GM21576 (cell line): ENCODE measurements around the gene CD244.
"Not testable (repeated sequence)": the region's sequence is repeated elsewhere in the genome, so short reads cannot be mapped to it uniquely, and the experiment has no call there.

Experiments
- ATAC-seq: cut with Tn5 transposase; IDR thresholded peaks from one replicate; pipeline ENCODE4 v1.9.1; 2021; ENCODE audit warnings: mild to moderate bottlenecking, moderate library complexity; ENCODE audit not compliant: unreplicated experiment

CD244 gene

GRCh38 chr1:160862203-160863060, at the start of gene CD244:
CD244 (minus strand) TSS chr1:160862887; CDS start chr1:160862677, 210 bp downstream.
- peak; percentile 52 for ATAC-seq

- ATAC-seq, result no peak
Observed at GRCh38 chr1:160911925-160912324, 49.2 kb upstream of the CD244 start.

- ATAC-seq, result no peak
Observed at GRCh38 chr1:160911441-160911840, 48.8 kb upstream of the CD244 start.

- ATAC-seq, result no peak
Observed at GRCh38 chr1:160910170-160910750, 47.6 kb upstream of the CD244 start.

- no peak for ATAC-seq
Observed at GRCh38 chr1:160907976-160908375, 45.3 kb upstream of the CD244 start.

- no peak for ATAC-seq
Observed at GRCh38 chr1:160905617-160905989, 42.9 kb upstream of the CD244 start.

GRCh38 chr1:160904783-160905616, 42.3 kb upstream of the CD244 start:
- ATAC-seq, result no peak

GRCh38 chr1:160902251-160902650, 39.6 kb upstream of the CD244 start:
- ATAC-seq, result not testable (repeated sequence)

- ATAC-seq, result no peak
Observed at GRCh38 chr1:160901768-160902167, 39.1 kb upstream of the CD244 start.

GRCh38 chr1:160900683-160901082, 38.0 kb upstream of the CD244 start:
- ATAC-seq, result not testable (repeated sequence)

- not testable (repeated sequence) for ATAC-seq
Observed at GRCh38 chr1:160894368-160895135, 31.9 kb upstream of the CD244 start.

GRCh38 chr1:160891474-160891873, 28.8 kb upstream of the CD244 start:
- ATAC-seq, result no peak

- ATAC-seq, result no peak
Observed at GRCh38 chr1:160888926-160889325, 26.2 kb upstream of the CD244 start.

- ATAC-seq, result no peak
Observed at GRCh38 chr1:160887071-160887470, 24.4 kb upstream of the CD244 start.

- ATAC-seq, result no peak
Observed at GRCh38 chr1:160885042-160885441, 22.4 kb upstream of the CD244 start, which contains the start of gene ITLN1. ITLN1 (minus strand) TSS chr1:160885180; CDS start chr1:160884877, 303 bp downstream.

GRCh38 chr1:160884579-160884978, 21.9 kb upstream of the CD244 start:
- peak; percentile 55 for ATAC-seq

GRCh38 chr1:160883581-160884513, 21.2 kb upstream of the CD244 start:
- no peak for ATAC-seq

GRCh38 chr1:160882582-160882981, 19.9 kb upstream of the CD244 start:
- no peak for ATAC-seq

GRCh38 chr1:160881264-160881663, 18.6 kb upstream of the CD244 start:
- ATAC-seq, result not testable (repeated sequence)
